ENCODE results near the gene HJURP.

HJURP gene

DNA sequence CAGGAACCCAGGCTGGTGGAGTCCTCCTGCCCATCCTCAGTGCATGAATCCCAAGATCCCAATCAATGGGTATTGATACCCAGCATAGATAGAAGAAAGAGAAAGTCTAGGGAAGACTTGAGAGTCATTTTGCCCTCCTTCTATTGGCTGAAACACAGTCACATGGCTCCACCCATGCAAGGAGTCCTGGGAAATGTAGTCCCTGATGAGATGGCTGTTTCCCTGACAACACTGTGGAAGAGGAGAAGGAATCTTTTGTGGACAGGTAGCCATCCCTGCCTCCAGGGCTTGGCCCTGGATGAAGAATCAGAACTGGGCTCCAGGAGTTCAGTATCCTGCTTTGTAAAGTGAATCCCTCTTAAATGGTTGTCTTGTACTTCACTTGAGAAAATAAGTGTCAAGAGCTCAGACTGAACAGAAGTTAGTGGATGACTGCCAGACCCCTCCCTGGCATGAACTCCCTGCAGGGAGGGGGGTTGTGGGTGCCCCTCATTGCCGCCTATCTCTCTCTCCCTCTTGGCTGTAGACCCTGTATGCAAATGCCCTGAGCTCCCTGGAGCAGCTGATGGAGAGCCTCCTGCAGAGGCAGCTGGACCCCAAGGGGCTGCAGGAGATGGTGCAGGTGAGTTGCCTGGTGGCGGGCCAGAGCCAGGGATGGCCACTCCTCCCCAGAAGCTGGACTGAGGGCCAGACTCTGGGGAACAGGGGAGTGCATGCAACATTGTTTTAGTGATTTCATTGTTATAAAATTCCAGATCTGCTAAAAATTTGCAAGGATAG, 40.1 kb downstream of the HJURP start:
- no peak for DNase-seq (ENCODE audit: low read depth, low spot score)

DNA sequence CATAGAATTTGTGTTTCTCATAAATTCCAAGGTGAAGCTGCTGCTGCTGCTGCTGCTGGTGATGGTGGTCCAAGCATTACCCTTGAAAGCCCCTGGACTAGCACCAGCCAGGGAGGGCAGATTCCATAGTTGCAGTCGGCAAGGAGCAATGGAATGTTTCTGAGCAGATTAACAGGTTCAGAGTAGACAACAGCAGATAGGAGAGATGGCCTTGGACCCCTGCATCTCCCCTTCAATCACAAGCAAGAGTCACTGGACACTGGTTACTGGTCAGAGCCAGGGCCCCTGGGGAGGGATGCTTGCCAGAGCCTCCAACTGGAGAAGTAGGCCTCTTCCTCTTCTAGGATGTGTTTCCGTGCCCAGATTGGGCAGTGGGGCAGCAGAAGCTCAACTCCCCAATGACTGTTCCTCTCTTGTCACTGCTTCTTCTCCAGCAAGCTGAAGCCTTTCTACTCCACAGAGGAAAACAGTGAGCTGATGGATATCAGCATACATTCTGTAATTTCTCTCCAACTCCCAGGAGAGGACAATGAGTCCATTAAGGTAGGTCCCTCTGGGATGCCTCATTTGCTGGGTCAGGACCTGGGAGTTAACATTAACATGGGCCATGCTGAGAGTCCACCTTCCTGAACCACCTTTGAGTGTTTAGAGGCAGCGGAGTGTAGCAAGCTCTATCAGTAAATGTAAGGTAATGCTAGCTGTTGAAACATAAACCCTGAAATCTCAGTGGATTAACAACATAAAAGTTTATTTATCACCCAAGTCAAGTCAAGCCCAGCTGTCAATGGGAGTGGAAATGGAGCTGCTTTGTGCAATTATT, 40.9 kb downstream of the HJURP start:
- DNase-seq (ENCODE audit: low read depth, low spot score): no peak

DNA sequence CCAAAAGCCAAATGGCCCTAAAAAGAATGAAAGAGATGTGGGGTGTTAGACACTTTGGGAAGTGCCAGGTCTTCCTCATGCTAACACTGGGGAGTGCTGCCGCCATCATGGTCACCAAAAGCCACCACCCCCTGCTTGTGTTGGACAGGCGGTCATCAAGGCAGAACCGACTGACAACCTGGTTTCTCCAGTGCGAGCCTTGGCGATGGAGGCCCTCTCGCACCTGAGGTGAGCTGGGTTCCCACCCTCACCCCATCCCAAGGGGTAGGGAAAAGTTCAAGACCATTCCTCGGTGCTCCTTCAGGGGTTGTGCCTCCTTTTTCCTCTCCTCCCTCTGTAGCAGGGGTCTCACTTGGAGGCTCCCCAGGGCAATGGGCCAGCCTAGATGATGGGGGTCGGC, 42.6 kb downstream of the HJURP start:
- no peak for DNase-seq (ENCODE audit: low read depth, low spot score)

DNA sequence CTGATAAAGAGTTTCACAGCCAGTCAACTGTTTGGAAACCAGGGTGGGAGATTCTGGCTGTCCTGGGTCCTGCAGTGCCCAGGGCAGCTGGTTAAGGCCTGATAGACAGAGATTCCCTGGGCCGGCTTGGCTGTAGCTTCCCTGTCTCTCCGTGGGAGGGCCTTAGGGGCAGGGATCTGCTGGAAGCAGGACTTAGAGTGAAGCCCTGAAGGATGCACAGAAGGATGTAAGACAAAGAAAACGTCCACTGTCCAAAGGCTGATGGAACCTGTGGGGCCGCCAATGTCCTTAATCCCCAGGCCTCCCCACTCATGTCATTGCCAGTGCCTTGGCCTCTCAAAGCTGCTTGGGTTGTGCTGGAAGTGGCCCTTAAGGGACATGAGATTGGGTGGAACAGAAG, 43.2 kb downstream of the HJURP start:
- DNase-seq (ENCODE audit: low read depth, low spot score): no peak

DNA sequence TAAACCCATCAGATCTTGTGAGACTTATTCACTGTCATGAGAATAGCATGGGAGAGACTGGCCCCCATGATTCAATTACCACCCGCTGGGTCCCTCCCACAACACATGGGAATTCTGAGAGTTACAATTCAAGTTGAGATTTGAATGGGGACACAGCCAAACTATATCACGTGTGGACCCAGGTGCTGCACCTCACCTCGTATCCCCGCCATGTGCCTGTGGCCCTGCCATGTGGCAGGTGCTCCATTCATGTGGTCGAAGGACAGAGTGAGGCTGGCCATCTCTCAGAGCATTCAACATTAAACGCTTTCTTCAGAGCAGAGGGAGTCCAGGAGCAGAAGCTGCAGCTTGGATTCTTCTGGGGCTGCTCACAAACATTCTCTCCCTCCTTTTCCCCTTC, 44.0 kb downstream of the HJURP start:
- DNase-seq (ENCODE audit: low read depth, low spot score): no peak

DNA sequence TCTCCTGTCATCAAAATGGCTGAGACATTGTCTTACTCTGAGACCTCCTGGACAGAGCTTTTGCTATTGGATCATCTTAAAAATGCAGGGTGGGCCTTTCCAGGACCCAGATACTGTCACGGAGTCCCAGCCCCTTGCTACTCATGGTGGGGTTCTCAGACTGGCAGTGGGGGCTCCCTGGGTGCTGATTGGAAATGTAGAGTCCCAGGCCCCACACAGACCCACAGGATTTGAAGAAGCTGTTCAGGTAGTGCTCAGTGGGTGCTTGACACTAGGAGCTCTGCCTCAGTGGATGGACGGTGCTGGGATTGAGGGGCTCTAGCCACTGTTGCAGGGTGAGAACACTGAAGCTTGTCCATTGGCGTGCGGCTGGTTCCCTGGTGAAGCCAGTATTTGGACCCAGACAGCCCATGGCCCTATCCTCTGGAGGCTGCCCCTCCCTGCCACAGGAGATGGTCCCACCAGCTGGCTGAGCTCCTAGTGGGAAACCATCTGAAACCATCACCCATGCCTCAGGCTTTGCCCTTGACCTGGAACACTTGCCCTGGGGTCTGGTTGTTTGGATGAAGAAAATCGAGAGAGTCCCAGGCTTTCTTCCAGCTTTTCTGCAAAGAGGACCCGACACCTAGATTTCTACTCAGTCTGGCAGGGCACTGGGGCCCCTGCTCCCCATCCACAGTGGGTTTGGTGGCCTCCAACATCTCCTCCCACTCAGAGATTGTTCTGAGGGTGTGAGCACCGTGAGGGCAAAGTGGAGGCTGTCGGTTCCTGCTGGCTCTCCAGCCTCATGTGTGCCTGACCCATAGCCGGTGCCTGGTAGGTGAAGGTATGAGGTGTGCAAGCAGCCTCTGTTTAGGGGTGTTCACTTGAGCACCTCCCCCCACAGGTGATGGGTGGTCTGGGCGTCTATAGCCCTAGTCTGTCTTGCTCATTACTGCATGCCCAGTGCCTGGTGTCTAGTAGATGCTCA, 46.1 kb downstream of the HJURP start:
- no peak for DNase-seq (ENCODE audit: low read depth, low spot score)

DNA sequence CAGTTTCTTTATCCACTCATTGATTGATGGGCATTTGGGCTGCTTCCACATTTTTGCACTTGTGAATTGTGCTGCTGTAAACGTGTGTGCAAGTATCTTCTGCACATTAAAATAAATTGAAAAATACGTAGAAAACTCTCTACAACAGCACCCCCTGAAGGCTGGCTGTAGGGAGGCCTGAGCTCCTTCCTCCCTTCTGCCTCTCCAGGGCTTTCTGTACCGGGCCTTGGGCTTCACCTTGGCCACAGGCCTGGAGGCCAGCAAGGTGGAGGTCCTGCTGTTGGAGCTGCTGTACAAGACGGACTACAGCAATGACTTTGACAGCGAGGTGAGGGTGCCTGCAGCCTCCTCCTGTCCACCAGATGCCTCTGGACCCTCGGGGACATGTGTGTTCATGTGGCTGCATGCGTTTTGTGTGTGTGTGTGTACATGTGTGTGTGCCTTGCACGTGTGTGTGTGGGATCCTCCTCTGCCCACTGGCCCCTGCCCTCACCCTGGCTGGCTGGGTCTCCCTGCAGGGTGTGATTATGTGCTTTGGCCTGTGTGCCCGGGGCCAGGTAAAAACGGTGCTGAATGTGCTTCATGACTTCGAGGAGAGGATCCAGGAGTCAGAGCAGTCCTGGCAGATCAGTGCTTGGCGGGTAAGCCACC, 47.0 kb downstream of the HJURP start:
- DNase-seq (ENCODE audit: low read depth, low spot score): no peak

DNA sequence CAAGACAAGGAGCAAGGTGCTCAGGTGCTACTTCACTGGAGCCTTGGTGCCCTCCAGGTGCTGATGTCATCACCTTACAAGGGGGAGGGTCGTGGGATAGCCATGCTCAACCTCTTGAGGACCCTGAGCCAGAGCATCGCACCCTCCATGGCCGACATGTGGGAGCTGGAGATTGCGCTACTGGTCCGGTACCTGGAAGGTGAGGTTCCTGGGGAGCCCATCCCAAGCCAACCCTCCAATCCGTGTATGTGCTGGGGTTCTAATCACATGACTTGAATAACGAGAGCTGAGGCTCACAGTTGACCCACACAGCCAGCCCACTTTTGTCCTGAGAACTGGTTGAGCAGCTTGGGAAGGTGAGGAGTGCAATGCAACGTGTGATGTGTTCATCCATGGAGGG, 50.3 kb downstream of the HJURP start:
- no peak for DNase-seq (ENCODE audit: low read depth, low spot score)

DNA sequence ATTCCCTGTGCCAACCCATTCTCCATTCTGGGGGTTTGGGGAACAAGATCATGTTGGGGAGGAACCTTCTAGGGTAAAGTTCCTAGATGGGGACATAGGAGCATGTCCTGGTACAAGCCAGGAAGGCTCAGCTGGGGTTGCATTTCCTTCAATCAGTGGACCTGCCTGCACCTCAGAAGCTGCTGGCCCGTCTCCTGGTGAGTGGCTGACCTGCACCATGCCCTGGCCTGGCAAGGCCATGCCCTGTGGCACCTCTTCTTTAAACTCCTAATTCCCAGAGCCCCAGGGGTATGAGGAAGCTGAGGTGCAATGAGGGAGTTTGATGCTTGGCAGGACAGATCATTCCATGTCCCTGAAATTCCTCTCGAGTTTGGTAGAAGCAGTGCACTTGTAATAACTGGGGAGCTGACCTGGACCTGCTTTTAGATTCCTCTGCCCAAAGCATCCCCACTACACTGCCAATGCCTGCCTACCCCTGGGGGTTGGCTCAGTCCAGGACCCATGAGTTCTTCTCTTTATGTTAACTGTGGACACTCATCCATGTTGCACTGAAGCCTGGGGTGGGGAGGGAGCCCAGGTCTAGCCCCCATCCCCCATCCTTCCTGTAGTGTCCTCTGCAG, 50.9 kb downstream of the HJURP start:
- no peak for DNase-seq (ENCODE audit: low read depth, low spot score)

DNA sequence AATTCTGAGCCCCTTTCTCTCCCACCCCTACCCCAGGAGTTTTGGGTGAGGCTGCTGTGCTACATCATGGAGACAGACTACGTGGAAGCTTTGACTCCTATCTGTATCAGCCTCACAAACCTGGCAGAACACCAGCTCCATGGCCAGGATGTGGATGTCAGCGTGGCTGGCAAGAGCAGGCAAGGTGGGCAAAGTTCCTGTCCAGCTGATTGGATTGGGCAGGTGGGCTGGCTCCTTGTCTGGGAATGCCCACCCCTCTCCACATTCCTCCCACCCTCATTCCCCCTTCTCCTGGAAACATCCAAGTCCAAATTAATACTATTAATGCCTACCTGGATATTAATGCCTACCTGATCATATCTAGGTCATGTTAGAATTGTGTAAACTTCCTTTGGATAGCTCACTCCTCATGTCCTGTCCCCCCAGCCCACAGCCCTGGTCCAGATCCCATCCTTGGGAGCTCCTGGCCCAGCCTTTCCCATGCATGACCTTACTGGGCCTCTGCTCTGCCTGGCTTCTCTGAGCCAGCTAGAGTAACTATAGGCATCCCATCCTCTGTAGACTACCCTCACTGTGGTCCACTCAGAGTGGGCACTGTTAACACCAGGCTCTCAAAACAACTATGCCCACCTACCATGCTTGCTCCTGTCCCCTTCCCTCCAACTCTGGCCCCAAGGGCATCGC, 52.1 kb downstream of the HJURP start:
- DNase-seq (ENCODE audit: low read depth, low spot score): no peak

DNA sequence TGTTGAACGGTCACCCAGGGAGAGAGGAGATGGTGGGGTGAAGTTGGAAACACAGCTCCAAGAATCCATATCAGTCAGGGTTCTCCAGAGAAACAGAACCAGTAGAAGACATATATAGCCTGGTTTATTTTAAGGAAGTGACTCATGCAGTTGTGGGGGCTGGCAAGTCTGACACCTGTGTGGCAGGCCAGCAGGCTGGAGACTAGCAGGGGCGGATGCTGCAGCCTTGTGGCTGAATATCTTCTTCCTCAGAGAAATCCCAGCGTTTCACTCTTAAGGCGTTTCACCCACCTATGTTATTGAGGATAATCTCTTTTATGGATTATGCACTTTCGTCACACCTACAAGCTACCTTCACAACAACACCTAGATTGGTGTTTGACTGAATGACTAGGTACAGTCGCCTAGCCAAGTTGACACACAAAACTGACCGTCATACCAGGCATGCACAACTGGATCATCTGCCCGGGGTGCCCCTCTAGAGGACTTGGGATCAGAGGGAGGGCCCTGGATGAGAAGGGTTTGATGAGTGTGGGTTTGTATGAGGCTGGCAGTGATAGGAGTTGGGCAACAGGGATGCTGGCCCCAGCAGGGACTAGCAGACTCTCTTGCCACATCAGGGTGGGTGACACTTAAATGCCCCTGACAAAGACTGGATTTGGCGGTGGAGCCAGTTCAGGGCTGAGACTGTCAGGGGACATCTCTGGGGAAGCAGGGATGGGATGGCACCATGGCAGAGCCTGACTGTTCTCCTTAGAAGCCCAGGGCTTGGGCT, 52.8 kb downstream of the HJURP start:
- DNase-seq (ENCODE audit: low read depth, low spot score): no peak

DNA sequence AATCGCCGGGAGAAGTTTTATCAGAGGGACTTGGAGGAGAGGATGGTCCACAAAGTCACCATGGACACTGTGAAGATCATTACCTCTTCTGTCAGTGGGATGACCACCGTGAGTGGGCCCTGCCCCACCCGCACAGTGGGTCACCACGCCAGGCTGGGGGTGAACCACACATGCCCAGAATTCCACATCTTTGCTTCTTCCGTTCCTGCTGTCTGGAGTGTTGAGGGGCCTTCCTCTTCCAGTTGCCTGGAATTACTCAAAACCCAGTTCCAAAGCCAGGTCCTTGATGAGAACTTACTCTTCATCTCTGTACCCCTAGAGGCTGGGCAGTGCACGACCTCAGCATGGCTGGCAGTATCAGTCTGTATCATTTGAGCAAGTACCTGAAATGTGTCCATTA, 54.1 kb downstream of the HJURP start:
- DNase-seq (ENCODE audit: low read depth, low spot score): no peak

DNA sequence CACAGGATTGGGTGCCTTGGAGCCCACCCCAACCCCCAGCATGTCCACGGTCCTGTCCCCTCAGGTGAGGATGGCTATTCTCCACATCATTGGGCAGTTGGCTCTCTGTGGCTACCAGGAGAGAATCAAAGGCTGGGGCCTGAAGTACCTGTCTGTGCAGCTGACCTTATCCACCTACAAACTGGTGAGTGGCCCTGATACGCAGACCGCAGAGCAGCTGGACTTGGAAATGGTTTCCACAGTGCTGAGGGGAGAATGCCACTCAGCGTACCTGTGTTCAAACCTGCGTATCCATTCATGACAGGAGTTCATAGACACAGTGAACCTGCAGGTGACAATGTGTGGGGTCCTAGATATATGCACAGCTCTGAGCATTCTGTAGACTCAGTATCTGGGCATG, 54.6 kb downstream of the HJURP start:
- DNase-seq (ENCODE audit: low read depth, low spot score): no peak

DNA sequence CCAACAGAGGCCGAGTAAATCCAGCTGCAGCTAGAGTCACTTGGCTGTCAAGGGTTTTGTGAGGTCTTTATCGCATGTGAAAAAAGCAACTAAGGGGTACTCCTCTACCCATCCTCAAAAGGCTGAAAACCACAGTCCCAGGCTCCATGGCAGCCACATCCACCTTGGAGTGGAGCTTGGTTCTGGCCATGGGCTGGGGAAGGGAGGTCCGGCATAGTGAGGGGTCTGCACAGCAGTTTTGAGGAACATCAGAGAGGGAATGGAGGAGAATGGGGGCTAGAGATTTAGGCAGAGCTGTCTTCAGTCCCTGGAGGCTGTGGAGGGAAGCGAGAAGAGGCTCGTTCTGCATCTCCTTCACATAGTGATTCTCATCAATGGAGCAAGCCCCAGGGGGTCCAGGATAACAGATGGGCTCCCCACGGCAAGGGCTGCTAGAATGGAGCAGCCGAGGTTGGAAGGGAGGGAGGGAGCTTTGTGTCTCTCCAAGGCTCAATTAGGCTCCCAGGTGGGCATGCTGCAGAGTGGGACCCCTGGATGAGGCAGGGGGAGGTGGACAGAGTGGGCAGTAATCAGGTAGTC, 55.2 kb downstream of the HJURP start:
- DNase-seq (ENCODE audit: low read depth, low spot score): no peak

DNA sequence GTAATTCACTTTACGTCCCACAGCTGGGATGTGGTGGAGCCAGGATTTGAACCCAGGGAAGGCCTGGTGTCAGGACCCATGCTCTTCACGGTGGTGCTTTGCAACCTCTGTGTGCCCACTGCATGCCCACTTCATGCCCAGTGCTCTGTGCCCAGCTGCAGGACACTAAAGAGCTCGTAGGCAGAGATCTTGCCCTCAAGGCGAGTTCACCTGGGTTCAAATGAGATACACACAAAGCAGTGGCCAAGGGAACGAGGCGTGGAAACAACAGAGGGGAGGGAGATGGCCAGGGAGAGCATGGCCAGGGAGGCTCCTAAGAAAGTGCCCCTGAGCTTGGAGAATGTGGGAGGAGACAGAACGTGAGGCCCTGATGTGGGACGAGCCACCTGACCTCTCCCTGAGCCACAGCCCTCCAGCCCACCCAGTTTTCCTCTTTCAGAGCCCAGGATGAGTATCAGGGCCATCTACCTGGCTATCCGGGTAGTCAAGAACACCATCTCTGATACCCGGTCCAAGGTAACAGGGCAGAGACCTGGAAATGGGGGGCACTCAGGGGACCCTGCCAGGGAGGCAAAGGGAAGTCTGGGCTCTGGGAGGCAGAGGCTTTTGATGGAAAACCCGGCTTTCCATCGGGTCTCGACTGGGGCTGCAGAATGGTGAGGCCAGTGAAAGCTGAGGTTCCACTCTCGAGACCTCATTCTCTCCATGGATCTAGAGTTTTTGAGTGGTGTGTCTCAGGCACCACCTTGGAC, 55.8 kb downstream of the HJURP start:
- no peak for DNase-seq (ENCODE audit: low read depth, low spot score)

DNA sequence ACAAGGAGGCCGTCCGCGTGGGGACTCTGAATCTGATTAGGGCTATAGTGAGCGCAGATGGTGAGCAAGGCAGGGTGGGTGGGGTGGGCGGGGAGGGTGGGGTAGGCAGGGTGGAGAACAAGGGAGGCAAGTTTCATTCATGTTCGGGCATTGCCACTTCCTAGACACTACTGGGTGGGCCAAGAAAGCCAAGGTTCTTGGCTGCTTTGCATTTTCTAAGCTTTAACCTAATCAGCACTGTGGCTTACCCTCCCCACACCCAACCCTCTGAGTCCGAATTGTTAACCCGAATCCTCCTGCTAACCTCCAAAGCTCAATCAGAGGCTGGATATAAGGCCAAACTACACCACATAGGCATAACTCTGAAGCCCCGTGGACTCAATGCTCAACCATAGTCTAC, 58.1 kb downstream of the HJURP start:
- DNase-seq (ENCODE audit: low read depth, low spot score): no peak

DNA sequence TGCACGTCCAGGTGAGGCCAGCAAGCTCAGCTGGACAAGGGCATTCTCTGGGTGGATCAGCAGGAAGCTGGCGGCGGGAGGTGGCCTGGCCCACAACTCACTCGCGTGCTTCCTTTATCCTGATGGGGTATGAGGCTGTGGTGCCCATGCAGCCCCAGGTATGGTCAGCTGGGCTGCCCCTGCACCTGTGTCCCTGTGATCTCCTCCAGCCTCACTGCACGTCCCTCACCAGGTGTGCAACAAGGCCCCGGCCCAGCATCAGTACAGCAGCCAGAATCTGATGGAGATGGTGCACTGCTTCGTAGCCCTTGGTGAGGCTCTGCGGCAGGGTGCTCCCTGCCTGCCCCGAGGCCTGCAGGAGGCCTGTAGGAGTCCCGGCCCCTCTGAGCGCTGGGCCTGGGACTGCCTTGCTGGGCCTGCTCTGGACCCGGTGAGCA, 58.6 kb downstream of the HJURP start:
- DNase-seq (ENCODE audit: low read depth, low spot score): no peak

DNA sequence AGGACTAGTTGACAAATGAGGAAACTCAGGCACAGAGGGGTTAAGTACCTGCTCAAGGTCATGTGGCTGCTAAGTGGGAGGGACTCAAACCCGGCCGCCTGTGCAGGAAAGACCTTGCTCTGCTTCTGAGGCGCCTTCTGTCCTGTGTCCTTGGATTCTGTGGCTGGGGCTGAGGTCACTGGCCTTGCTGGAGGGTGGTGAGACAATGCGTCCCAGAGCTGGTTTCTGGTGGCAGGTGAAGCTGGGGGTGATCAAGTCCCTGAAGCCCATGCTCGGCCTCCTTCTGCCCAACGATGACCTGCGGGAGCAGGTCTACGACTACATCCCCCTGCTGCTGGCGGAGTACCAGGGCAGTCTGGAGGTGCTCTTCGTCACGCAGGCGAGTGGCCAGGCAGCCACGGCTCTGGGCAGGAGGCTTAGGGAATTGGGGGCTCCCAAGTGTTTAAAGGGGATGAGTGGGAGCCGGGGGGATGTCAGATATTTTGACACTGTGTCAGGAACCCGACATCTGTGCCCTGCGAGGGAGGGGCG, 60.1 kb downstream of the HJURP start:
- no peak for DNase-seq (ENCODE audit: low read depth, low spot score)
